ENCODE results near the gene THAP2.

The THAP2 gene

DNA sequence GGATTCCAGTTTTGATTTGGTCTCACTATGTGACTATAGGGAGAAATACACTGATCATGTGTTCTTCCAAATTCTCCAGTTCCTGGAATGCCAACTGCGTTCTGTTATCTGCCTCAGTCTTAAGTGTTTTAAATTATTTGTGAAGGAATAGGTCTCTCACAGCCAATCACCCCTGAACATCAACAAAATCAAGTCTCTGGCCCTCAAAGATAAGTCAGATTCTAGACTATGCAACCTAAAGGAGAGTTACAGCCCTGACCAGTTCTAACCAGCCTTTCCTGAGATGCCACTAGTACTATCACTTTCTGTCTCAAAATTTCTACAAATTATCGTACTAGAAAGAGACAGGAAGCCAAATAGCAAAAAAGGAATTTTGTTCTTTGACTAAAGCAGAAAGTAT is 22.7 kb upstream of the THAP2 start:
- TF ChIP-seq, protein P1, sequence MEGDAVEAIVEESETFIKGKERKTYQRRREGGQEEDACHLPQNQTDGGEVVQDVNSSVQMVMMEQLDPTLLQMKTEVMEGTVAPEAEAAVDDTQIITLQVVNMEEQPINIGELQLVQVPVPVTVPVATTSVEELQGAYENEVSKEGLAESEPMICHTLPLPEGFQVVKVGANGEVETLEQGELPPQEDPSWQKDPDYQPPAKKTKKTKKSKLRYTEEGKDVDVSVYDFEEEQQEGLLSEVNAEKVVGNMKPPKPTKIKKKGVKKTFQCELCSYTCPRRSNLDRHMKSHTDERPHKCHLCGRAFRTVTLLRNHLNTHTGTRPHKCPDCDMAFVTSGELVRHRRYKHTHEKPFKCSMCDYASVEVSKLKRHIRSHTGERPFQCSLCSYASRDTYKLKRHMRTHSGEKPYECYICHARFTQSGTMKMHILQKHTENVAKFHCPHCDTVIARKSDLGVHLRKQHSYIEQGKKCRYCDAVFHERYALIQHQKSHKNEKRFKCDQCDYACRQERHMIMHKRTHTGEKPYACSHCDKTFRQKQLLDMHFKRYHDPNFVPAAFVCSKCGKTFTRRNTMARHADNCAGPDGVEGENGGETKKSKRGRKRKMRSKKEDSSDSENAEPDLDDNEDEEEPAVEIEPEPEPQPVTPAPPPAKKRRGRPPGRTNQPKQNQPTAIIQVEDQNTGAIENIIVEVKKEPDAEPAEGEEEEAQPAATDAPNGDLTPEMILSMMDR (IDR thresholded peaks at IDR 0.05; ENCODE audit: insufficient read depth, low read length, poor library complexity, severe bottlenecking): no peak
- H3K4me3 ChIP-seq (replicated peaks; ENCODE audit: low read depth, low read length): no peak overlapping the region
- DNase-seq (ENCODE audit: extremely low read depth, insufficient read length): no peak
- peaks cover 8% of the 10 kb centered on the region for H3K36me3 ChIP-seq (ENCODE audit: control insufficient read depth, insufficient read depth, low read length)
- no peaks in the 10 kb centered on the region for H3K27me3 ChIP-seq (replicated peaks; ENCODE audit: control insufficient read depth, insufficient read depth, low read length)

DNA sequence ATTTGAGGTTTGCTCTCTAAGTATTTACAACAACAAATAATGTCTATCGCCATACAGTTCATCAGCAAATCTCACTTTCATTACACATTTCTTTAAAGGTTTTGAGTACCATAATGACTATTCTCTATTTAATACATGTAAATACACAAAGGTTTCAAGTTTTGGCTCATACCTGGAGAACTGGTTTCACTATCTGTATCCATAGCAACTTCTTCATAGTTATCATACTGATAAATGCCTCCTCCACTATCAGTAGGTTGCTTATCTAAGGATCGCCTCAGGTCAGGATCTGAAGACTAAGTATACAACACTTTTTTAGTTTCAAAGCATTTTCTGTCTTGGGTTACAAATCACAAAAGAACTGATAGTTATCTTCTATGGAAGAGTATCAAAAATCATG is 21.8 kb upstream of the THAP2 start:
- DNase-seq (ENCODE audit: extremely low read depth, insufficient read length): no peak
- no peaks in the 10 kb centered on the region for H3K27me3 ChIP-seq (replicated peaks; ENCODE audit: control insufficient read depth, insufficient read depth, low read length)
- no peak overlapping the region for H3K4me3 ChIP-seq (replicated peaks; ENCODE audit: low read depth, low read length)
- peaks cover 7% of the 10 kb centered on the region for H3K36me3 ChIP-seq (ENCODE audit: control insufficient read depth, insufficient read depth, low read length)
- TF ChIP-seq, protein P1 (IDR thresholded peaks at IDR 0.05; ENCODE audit: insufficient read depth, low read length, poor library complexity, severe bottlenecking): no peak

DNA sequence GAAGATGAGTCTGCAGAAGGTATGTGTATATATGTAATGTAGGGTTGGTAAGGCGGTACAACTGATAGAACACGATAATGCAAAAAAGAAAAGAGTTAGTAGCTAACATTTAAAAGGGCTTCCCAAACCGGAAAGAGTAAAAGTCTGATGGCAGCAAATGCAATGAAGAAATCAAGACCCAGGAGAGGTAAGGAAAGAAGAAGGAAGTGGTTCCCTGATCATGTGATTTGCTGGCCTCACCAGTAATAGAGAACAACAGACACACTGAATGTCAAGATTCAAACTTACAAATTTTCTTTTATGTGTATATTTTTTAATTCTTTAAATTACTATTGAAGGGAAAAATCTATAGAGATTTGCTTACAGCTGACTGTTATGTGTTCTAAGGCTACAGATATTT is 18.8 kb upstream of the THAP2 start:
- DNase-seq (ENCODE audit: extremely low read depth, insufficient read length): no peak
- H3K36me3 ChIP-seq (ENCODE audit: control insufficient read depth, insufficient read depth, low read length): peaks cover 3% of the 10 kb centered on the region

DNA sequence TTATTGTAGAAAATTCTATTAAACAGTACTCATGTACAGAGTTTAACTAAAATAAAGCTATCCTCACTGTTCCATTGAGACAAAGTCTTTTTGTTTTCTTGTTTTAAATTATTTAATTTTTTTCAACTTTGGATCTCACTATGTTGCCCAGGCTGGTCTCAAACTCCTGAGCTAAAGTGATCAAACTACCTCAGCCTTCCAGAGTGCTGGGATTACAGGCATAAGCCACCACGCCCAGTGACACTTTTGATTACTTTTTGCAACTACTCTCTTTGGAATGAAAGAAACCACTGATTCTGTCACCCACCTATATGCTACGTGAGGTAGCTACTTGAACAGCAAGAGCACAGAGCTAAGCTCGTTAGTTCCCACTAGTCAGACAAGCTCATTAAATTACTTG is 17.6 kb upstream of the THAP2 start:
- DNase-seq (ENCODE audit: extremely low read depth, insufficient read length): no peak
- no peaks in the 10 kb centered on the region for H3K27me3 ChIP-seq (replicated peaks; ENCODE audit: control insufficient read depth, insufficient read depth, low read length)
- H3K36me3 ChIP-seq (ENCODE audit: control insufficient read depth, insufficient read depth, low read length): peaks cover 2% of the 10 kb centered on the region
- TF ChIP-seq, protein P1 (IDR thresholded peaks at IDR 0.05; ENCODE audit: insufficient read depth, low read length, poor library complexity, severe bottlenecking): no peak
- H3K4me3 ChIP-seq (replicated peaks; ENCODE audit: low read depth, low read length): no peak overlapping the region

More for the DNA sequence above, 18.8 kb upstream of the THAP2 start:
- TF ChIP-seq, protein P1 (IDR thresholded peaks at IDR 0.05; ENCODE audit: insufficient read depth, low read length, poor library complexity, severe bottlenecking): no peak
- Histone ChIP-seq H3K27me3 (replicated peaks; ENCODE audit: control insufficient read depth, insufficient read depth, low read length) (no peaks in the 10 kb centered on the region), H3K4me3 (replicated peaks; ENCODE audit: low read depth, low read length) (no peak overlapping the region)

DNA sequence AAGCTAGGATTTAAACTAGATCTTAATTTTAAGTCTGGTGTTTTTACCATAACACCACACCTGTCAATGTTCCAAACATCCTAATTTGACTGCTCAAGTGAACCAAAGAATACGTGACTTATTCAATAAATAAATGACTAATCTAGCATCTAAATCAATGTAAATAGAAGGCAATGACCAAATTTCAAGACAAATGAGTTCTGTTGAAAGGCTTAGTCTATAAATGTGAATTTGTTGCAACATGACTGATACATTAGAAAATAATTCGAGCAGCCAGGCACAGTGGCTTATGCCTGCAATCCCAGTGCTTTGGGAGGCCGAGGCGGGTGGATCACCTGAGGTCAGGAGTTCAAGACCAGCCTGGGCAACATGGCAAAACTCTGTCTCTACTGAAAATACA is 15.6 kb upstream of the THAP2 start:
- Histone ChIP-seq H3K4me3 (replicated peaks; ENCODE audit: low read depth, low read length) (no peak overlapping the region), H3K36me3 (ENCODE audit: control insufficient read depth, insufficient read depth, low read length) (peaks cover 2% of the 10 kb centered on the region), H3K27me3 (replicated peaks; ENCODE audit: control insufficient read depth, insufficient read depth, low read length) (no peaks in the 10 kb centered on the region)
- no peak for DNase-seq (ENCODE audit: extremely low read depth, insufficient read length)
- TF ChIP-seq, protein P1 (IDR thresholded peaks at IDR 0.05; ENCODE audit: insufficient read depth, low read length, poor library complexity, severe bottlenecking): no peak

DNA sequence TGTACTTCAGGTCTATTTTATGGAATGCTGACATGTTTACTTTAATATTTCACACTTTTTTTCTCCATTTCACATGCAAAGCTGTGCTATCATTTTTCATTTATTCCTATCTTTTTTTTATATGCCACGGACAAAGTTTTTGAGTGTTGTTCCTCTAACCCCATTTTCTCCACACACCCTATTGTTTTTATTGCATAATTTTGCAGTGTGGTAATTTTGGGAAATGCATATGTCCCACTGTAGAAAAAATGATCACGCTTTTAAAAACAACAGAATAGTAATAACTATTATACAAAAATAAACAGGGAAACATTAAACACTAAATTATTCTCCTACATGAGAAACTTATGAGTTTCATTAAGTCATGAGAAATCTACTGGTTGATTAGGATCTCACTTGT is 14.7 kb upstream of the THAP2 start:
- Histone ChIP-seq H3K4me3 (replicated peaks; ENCODE audit: low read depth, low read length) (no peak overlapping the region), H3K36me3 (ENCODE audit: control insufficient read depth, insufficient read depth, low read length) (peaks cover 2% of the 10 kb centered on the region)
- TF ChIP-seq, protein P1 (IDR thresholded peaks at IDR 0.05; ENCODE audit: insufficient read depth, low read length, poor library complexity, severe bottlenecking): no peak

More for the DNA sequence above, 14.7 kb upstream of the THAP2 start:
- DNase-seq (ENCODE audit: extremely low read depth, insufficient read length): no peak
- no peaks in the 10 kb centered on the region for H3K27me3 ChIP-seq (replicated peaks; ENCODE audit: control insufficient read depth, insufficient read depth, low read length)
